ENCODE results near the gene SIDT2. TPM values are rescaled to one million over a fixed set of nuclear protein-coding genes. Genes with fewer than 3 reads are reported as not detected.

Gene SIDT2
- total and polyA plus RNA-seq, 2 donors (not counting 3 experiments of a cell fraction or from before 2014, with no cell fraction given) = 28.7 to 34.5 TPM

GRCh38 chr11:117195258-117195657, 16.7 kb downstream of the SIDT2 start:
- Histone ChIP-seq H3K9ac (replicated peaks; ENCODE audit: extremely low read depth, insufficient read depth, low read length) (no peak overlapping the region), H2AFZ (ENCODE audit: low read depth, low read length) (no peak overlapping the region), H3K27ac (ENCODE audit: insufficient read depth, low read depth, low read length) (no peak overlapping the region), H3K9me1 (replicated peaks; ENCODE audit: control insufficient read depth, extremely low read depth, insufficient read depth, low read length) (no peaks in the 10 kb centered on the region), H3K9me3 (replicated peaks; ENCODE audit: control insufficient read depth, insufficient read depth, low read length) (no peaks in the 10 kb centered on the region), H3K4me2 (ENCODE audit: insufficient read depth, low read length) (no peak overlapping the region), H3K36me3 (ENCODE audit: control insufficient read depth in 2 of 2, extremely low read depth in 1 of 2, insufficient read depth in 2 of 2, low read length in 2 of 2) (peaks cover 0 to 9% of the 10 kb centered on the region in 2 experiments), H4K20me1 (replicated peaks; ENCODE audit: control insufficient read depth, extremely low read depth, insufficient read depth, low read length) (no peaks in the 10 kb centered on the region), H3K4me3 (replicated peaks in 1 of 3; ENCODE audit: insufficient read depth in 1 of 3, low read depth in 1 of 3, low read length in 3 of 3) (no peak overlapping the region), H3K79me2 (ENCODE audit: control insufficient read depth, insufficient read depth, low read length) (no peaks in the 10 kb centered on the region), H3K4me1 (ENCODE audit: control insufficient read depth, extremely low read depth, insufficient read depth, low read length) (peaks cover 9% of the 10 kb centered on the region), H3K27me3 (ENCODE audit: control insufficient read depth in 2 of 2, insufficient read depth in 2 of 2, low read length in 2 of 2) (no peaks in the 10 kb centered on the region)
- no peak for DNase-seq (ENCODE audit: low read depth, low spot score)
- ChIA-PET CTCF (interaction anchor here (1.1 to 1.6 kb wide), 2 partner anchors 14 to 32 kb away, joined by 3 to 5 read pairs; no protein-coding TSS in a partner anchor), POLR2A (no interaction called here)
- intact Hi-C loops (cut with micrococcal nuclease) (no loop called here), dilution Hi-C loops (cut with MboI; ENCODE audit: extremely low pct_ligation_motif_present, low sequenced_read_pairs) (no loop called here)
- no peak for TF ChIP-seq GATA2 (IDR thresholded peaks at IDR 0.05; ENCODE audit: insufficient read depth, insufficient read length, low read depth, low read length)
- TF ChIP-seq JUN (IDR thresholded peaks at IDR 0.05; ENCODE audit: borderline replicate concordance, insufficient read depth, insufficient read length, low read depth) = no peak
- no peak for TF ChIP-seq MAX (IDR thresholded peaks at IDR 0.05; ENCODE audit: insufficient read depth, insufficient read length)
- TF ChIP-seq FOS (IDR thresholded peaks at IDR 0.05; ENCODE audit: borderline replicate concordance, insufficient read depth, low read length) = no peak
- no peak for TF ChIP-seq MYC (IDR thresholded peaks at IDR 0.05; ENCODE audit: low read depth, low read length)
- TF ChIP-seq EZH2 (IDR thresholded peaks at IDR 0.05; ENCODE audit: borderline replicate concordance, low read depth, low read length, severe bottlenecking) = no peak
- TF ChIP-seq POLR2A (IDR thresholded peaks at IDR 0.05; ENCODE audit: low read depth, low read length) = no peak
- TF ChIP-seq CTCF (IDR thresholded peaks at IDR 0.05; ENCODE audit: extremely low read depth in 1 of 2, insufficient read depth in 1 of 2, low read depth in 1 of 2, low read length in 2 of 2) = no peak
- TF ChIP-seq POLR2AphosphoS5 (IDR thresholded peaks at IDR 0.05; ENCODE audit: insufficient read depth, low read depth, low read length) = no peak
- no peak for FAIRE-seq
- no TSS peak for BruUV-seq (replicated peaks)

All from endothelial cell of umbilical vein (primary cell).